GM21367 (cell line): Measurements from ENCODE around the gene RBM15B.

ENCODE experiments used
- ATAC-seq: cut with Tn5 transposase; IDR thresholded peaks from one replicate; pipeline ENCODE4 v1.9.1; 2021; ENCODE audit not compliant: unreplicated experiment

RBM15B gene

DNA sequence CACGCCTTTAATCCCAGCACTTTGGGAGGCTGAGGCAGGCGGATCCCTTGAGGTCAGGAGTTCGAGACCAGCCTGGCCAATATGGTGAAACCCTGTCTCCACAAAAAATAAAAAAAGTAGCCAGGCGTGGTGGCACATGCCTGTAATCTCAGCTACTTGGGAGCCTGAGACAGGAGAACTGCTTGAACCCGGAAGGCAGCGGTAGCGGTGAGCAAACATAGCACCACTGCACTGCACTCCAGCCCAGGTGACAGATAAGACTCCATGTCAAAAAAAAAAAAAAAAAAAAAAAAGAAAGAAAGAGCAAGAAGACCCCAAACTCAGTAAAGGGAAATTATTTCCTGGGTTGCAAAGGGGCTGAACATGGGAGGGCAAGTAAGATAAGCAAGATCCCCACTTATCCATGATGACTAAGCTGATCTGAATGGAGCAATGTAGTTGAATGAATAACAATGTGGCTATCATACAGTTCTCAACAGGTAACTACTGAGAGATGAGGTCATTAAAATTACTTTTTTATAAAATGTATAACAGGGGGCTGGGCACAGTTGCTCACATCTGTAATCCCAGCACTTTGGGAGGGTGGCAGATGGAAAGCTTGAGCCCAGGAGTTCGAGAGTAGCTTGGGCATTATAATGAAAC lies 46.0 kb downstream of the RBM15B start:
- no peak for ATAC-seq

DNA sequence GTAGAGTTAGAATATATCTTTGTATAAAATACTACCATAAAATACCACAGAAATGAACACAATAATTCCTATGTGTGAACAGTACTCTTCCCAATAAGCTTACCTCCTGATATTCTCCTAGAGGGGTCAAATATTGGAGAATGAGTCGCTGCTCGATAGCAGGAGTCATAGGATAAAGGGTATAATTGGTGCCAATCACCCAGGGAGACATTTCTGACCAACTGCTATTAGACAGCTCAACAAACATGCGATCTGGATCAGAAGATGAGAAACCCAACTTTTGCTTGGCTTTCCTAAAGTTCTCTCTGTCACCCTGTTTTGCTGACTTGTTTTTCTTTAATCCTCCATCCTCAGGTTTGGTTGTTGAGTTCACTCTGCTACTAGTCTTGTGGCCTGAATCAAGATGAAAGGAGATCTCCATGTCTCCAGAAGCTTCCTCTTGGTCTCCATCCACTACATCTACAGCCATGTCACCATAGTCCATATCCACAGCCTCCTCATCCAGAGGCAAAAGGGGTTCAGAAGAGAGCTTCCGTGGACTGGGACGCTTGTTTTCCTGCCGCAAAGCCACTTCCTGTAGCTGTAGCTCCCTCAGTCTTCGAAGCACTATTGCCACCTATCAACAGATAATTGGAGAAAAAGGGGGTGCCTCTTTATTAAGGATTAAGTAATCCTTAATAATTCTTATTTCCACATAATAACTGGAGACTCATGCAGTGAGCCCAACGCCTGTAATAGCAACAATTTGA lies 50.4 kb downstream of the RBM15B start:
- ATAC-seq, result no peak

DNA sequence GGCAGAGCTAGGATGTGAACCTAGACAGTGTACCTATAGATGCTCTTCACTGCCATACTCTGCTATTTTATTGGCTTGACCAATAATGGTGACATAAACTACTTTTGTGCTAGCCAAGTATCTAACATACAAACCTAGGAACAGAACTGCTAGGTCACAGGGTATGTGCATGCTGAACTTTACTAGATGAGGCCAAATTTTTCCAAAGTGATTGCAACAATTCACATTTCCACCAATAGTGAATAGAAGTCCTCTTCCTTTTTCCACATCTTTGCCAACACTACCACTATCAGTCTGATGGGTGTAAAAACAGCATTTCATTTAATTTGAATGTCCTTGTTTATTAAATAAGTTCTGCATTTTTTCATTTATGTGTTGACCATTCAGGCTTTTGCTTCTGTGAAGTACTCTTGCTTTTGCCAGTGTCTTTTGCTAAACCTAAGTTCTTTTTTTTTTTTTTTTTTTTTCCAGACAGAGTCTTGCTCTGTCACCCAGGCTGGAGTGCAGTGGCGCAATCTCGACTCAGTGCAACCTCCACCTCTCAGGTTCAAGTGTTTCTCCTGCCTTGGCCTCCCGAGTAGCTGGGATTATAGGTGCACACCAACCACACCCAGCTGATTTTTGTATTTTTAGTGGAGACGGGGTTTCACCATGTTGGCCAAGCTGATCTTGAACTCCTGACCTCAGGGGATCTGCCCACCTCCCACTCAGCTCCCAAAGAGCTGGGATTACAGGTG lies 54.6 kb downstream of the RBM15B start:
- no peak for ATAC-seq
